ENCODE results near the gene TAS2R42. TPM values are rescaled to one million over a fixed set of nuclear protein-coding genes. Genes with fewer than 3 reads are reported as not detected.
A peak's percentile ranks its signal among the peaks of the same experiment; 100 is the strongest.

The TAS2R42 gene
- total and polyA plus RNA-seq, 2 of the 13 experiments (the other 11 are each of a cell fraction or from before 2014, with no cell fraction given), result not detected

- Histone ChIP-seq H3K79me2 (ENCODE audit: insufficient read depth, low read length) (peaks cover 64% of the 10 kb centered on the region), H3K9ac (ENCODE audit: insufficient read depth, low read depth, low read length) (peak within 1 kb of the TSS; percentile 98), H3K4me3 (replicated peaks in 1 of 3; ENCODE audit: insufficient read depth in 1 of 3, low read depth in 2 of 3, low read length in 3 of 3) (peak within 1 kb of the TSS; percentile 84 to 94 (median 84)), H3K36me3 (replicated peaks in 1 of 2; ENCODE audit: control insufficient read depth in 1 of 2, insufficient read depth in 2 of 2, low read length in 2 of 2) (peaks cover 3% of the 10 kb centered on the region in 2 experiments; a peak in 4 of 5 replicates), H4K20me1 (ENCODE audit: insufficient read depth, low read length) (peaks cover 22% of the 10 kb centered on the region), H3K27me3 (ENCODE audit: control insufficient read depth in 1 of 2, insufficient read depth in 2 of 2, low read length in 2 of 2) (no peaks in the 10 kb centered on the region; a peak in 1 of 5 replicates), H3K9me3 (ENCODE audit: low read length) (no peaks in the 10 kb centered on the region), H3K4me2 (ENCODE audit: low read depth, low read length) (peak within 1 kb of the TSS; percentile 75), H2AFZ (ENCODE audit: low read length) (peak within 1 kb of the TSS; percentile 46), H3K4me1 (ENCODE audit: insufficient read depth, low read length) (peaks cover 48% of the 10 kb centered on the region), H3K27ac (ENCODE audit: extremely low read length, insufficient read depth, low read length) (peak within 1 kb of the TSS; percentile 95)
- peak; percentile 89 for DNase-seq (ENCODE audit: low spot score)
- no TSS peak for BruUV-seq (replicated peaks)
- ChIA-PET CTCF (ENCODE audit: low intra/inter-chr PET ratio, low total read pairs) (no interaction called here), POLR2A (interaction anchor here (0.6 to 2.1 kb wide), 27 partner anchors 9 to 959 kb away, joined by 3 to 11 read pairs (median 4); partner anchors contain the start of genes GABARAPL1, TAS2R19 and YBX3)
- FAIRE-seq, result peak; percentile 23
- intact Hi-C loops (cut with micrococcal nuclease; ENCODE audit: unreplicated experiment), result no loop called here
- ATAC-seq, result peak; percentile 100
- 0% methylated on average over 12 of the region's 70 CpGs for WGBS (ENCODE audit: low lambda C conversion rate)
- in situ Hi-C loops (cut with HindIII; ENCODE audit: extremely low pct_ligation_motif_present, low pct_unique_long_range_greater_than_20kb), result no loop called here
- peak; percentile 24; the same call in 1 of the 2 replicates for TF ChIP-seq TSC22D2 (CRISPR knock-in tag; IDR thresholded peaks at IDR 0.05; ENCODE audit: borderline replicate concordance)
- TF ChIP-seq TOE1 (CRISPR knock-in tag; IDR thresholded peaks at IDR 0.05), result peak; percentile 25; the same call in 1 of the 2 replicates
- 0 out of 2 replicates have a peak, but pooled peaks have one; percentile 22 for TF ChIP-seq ISL2 (CRISPR knock-in tag; IDR thresholded peaks at IDR 0.05)
- peak; percentile 33; the same call in 1 of the 2 replicates for TF ChIP-seq RELA (CRISPR knock-in tag; IDR thresholded peaks at IDR 0.05)
- TF ChIP-seq ZFX (CRISPR knock-in tag; IDR thresholded peaks at IDR 0.05; ENCODE audit: low read depth), result peak; percentile 98
- TF ChIP-seq, protein P1, sequence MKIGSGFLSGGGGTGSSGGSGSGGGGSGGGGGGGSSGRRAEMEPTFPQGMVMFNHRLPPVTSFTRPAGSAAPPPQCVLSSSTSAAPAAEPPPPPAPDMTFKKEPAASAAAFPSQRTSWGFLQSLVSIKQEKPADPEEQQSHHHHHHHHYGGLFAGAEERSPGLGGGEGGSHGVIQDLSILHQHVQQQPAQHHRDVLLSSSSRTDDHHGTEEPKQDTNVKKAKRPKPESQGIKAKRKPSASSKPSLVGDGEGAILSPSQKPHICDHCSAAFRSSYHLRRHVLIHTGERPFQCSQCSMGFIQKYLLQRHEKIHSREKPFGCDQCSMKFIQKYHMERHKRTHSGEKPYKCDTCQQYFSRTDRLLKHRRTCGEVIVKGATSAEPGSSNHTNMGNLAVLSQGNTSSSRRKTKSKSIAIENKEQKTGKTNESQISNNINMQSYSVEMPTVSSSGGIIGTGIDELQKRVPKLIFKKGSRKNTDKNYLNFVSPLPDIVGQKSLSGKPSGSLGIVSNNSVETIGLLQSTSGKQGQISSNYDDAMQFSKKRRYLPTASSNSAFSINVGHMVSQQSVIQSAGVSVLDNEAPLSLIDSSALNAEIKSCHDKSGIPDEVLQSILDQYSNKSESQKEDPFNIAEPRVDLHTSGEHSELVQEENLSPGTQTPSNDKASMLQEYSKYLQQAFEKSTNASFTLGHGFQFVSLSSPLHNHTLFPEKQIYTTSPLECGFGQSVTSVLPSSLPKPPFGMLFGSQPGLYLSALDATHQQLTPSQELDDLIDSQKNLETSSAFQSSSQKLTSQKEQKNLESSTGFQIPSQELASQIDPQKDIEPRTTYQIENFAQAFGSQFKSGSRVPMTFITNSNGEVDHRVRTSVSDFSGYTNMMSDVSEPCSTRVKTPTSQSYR (CRISPR knock-in tag; IDR thresholded peaks at IDR 0.05; ENCODE audit: borderline replicate concordance), result peak; percentile 59
- TF ChIP-seq ZSCAN30 (CRISPR knock-in tag; IDR thresholded peaks at IDR 0.05), result peak; percentile 52; the same call in 1 of the 2 replicates
- peak; percentile 90 for TF ChIP-seq BORCS8-MEF2B (CRISPR knock-in tag; IDR thresholded peaks at IDR 0.05)
- TF ChIP-seq HMGXB3 (CRISPR knock-in tag; IDR thresholded peaks at IDR 0.05; ENCODE audit: borderline replicate concordance), result peak; percentile 42
- peak; percentile 88; the same call in 1 of the 2 replicates for TF ChIP-seq ZNF790 (CRISPR knock-in tag; IDR thresholded peaks at IDR 0.05; ENCODE audit: borderline replicate concordance)
- peak; percentile 54 for TF ChIP-seq RAD21 (CRISPR knock-in tag; IDR thresholded peaks at IDR 0.05)
- peak; percentile 62 for TF ChIP-seq HDAC2 (CRISPR knock-in tag; IDR thresholded peaks at IDR 0.05)
- no peak for TF ChIP-seq ZFAT (CRISPR knock-in tag; conservative IDR thresholded peaks at IDR 0.05)
- TF ChIP-seq PHF20 (CRISPR knock-in tag; IDR thresholded peaks at IDR 0.05), result peak; percentile 74
- peak; percentile 38; the same call in 1 of the 2 replicates for TF ChIP-seq ZNF124 (CRISPR knock-in tag; IDR thresholded peaks at IDR 0.05)
- TF ChIP-seq ZNF331 (CRISPR knock-in tag; IDR thresholded peaks at IDR 0.05), result 0 out of 2 replicates have a peak, but pooled peaks have one; percentile 68
- no peak; the same call in 1 of the 2 replicates for TF ChIP-seq RARA (CRISPR knock-in tag; IDR thresholded peaks at IDR 0.05)
Observed at GRCh38 chr12:11171145-11171968, 15.4 kb downstream of the TAS2R42 start, which contains the start of gene SMIM10L1. TSS of gene SMIM10L1 (plus strand) at chr12:11171194. CDS start at chr12:11171357, 163 bp downstream.

Data from HepG2 (cell line).